Gastrocnemius medialis (tissue), 4 donors: ENCODE results near the gene EFNB2.

ENCODE experiments used
- POLR2A ChIP-seq, 2 donors: fragments of 450-650 bp; IDR thresholded peaks; one replicate each; pipeline ENCODE4 v1.6.1; 2017; ENCODE audit warnings: antibody characterized with exemption in 2 of 2, mild to moderate bottlenecking in 2 of 2, moderate library complexity in 2 of 2
- TF ChIP-seq, protein P1 (sequence below), 5 experiments: fragments of 450-650 bp in 3 of 5; fragments of 200-600 bp in 2 of 5; sonication (generic) in 2 of 5; IDR thresholded peaks in 4 of 5; conservative IDR thresholded peaks in 1 of 5; 1 replicate in 4 of 5; 2 replicates in 1 of 5; pipeline ENCODE4 v1.5.1; 2016 to 2019; ENCODE audit warnings: antibody characterized with exemption in 5 of 5, mild to moderate bottlenecking in 3 of 5, moderate library complexity in 3 of 5

DNA sequence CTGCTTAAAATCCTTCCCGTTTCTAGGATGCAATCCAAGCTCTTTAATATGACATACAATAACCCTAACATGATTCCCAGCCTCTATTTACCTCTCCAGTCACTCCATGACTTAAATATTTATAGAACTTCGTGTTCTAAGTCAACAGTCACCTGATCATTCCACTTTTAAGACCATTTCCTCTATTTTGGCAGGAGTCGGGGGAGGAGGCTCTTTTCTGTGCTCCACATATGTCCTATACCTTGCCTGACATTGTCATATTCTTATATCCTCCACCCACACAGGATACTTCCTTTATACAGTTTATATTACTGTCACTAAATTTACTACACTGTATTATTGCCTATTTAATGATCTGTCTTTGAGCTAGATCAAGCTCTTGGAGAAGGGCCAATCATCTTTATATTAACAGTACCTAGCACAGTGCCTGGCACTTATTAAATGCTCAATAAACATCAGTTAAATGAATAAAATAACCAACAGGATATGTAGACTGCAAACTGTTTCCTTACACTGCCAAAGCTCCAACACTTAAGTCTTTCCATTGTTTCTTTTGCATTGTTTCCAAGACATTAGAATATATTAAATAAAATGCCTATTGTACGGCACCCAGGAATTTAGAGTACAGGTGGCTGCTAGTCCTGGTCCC, 29.8 kb upstream of the EFNB2 start:
- TF ChIP-seq, protein P1, sequence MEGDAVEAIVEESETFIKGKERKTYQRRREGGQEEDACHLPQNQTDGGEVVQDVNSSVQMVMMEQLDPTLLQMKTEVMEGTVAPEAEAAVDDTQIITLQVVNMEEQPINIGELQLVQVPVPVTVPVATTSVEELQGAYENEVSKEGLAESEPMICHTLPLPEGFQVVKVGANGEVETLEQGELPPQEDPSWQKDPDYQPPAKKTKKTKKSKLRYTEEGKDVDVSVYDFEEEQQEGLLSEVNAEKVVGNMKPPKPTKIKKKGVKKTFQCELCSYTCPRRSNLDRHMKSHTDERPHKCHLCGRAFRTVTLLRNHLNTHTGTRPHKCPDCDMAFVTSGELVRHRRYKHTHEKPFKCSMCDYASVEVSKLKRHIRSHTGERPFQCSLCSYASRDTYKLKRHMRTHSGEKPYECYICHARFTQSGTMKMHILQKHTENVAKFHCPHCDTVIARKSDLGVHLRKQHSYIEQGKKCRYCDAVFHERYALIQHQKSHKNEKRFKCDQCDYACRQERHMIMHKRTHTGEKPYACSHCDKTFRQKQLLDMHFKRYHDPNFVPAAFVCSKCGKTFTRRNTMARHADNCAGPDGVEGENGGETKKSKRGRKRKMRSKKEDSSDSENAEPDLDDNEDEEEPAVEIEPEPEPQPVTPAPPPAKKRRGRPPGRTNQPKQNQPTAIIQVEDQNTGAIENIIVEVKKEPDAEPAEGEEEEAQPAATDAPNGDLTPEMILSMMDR (IDR thresholded peaks at IDR 0.05 in 4 of 5, conservative IDR thresholded peaks at IDR 0.05 in 1 of 5), result no peak
- TF ChIP-seq POLR2A (IDR thresholded peaks at IDR 0.05), result no peak
